ENCODE results near the gene CTNNBL1. TPM values are rescaled to one million over a fixed set of nuclear protein-coding genes. Genes with fewer than 3 reads are reported as not detected.

CTNNBL1 gene
- total and polyA plus RNA-seq, 2 donors (not counting 3 experiments of a cell fraction or from before 2014, with no cell fraction given), result 20.8 to 60.2 TPM

- Histone ChIP-seq H3K4me3 (replicated peaks in 1 of 3; ENCODE audit: insufficient read depth in 1 of 3, low read depth in 1 of 3, low read length in 3 of 3) (no peak overlapping the region), H3K9me3 (replicated peaks; ENCODE audit: control insufficient read depth, insufficient read depth, low read length) (no peaks in the 10 kb centered on the region), H3K27ac (ENCODE audit: insufficient read depth, low read depth, low read length) (no peak overlapping the region), H4K20me1 (replicated peaks; ENCODE audit: control insufficient read depth, extremely low read depth, insufficient read depth, low read length) (no peaks in the 10 kb centered on the region), H3K9me1 (replicated peaks; ENCODE audit: control insufficient read depth, extremely low read depth, insufficient read depth, low read length) (no peaks in the 10 kb centered on the region), H3K27me3 (ENCODE audit: control insufficient read depth in 2 of 2, insufficient read depth in 2 of 2, low read length in 2 of 2) (peaks cover 31 to 41% of the 10 kb centered on the region in 2 experiments), H3K4me1 (ENCODE audit: control insufficient read depth, extremely low read depth, insufficient read depth, low read length) (no peaks in the 10 kb centered on the region), H3K79me2 (ENCODE audit: control insufficient read depth, insufficient read depth, low read length) (no peaks in the 10 kb centered on the region), H3K4me2 (ENCODE audit: insufficient read depth, low read length) (no peak overlapping the region), H2AFZ (ENCODE audit: low read depth, low read length) (no peak overlapping the region), H3K9ac (replicated peaks; ENCODE audit: extremely low read depth, insufficient read depth, low read length) (no peak overlapping the region), H3K36me3 (ENCODE audit: control insufficient read depth in 2 of 2, extremely low read depth in 1 of 2, insufficient read depth in 2 of 2, low read length in 2 of 2) (no peaks in the 10 kb centered on the region)
- dilution Hi-C loops (cut with MboI; ENCODE audit: extremely low pct_ligation_motif_present, low sequenced_read_pairs), result no loop called here
- FAIRE-seq (no peak), DNase-seq (ENCODE audit: low read depth, low spot score) (peak; percentile 37)
- CTCF ChIA-PET, result interaction anchor here (1.1 to 2.6 kb wide), 2 partner anchors 85 to 314 kb away, joined by 3 to 7 read pairs; no protein-coding TSS in a partner anchor
- TF ChIP-seq MYC (IDR thresholded peaks at IDR 0.05; ENCODE audit: low read depth, low read length) (no peak), POLR2AphosphoS5 (IDR thresholded peaks at IDR 0.05; ENCODE audit: insufficient read depth, low read depth, low read length) (no peak), GATA2 (IDR thresholded peaks at IDR 0.05; ENCODE audit: insufficient read depth, insufficient read length, low read depth, low read length) (no peak), POLR2A (IDR thresholded peaks at IDR 0.05; ENCODE audit: low read depth, low read length) (no peak), EZH2 (IDR thresholded peaks at IDR 0.05; ENCODE audit: borderline replicate concordance, low read depth, low read length, severe bottlenecking) (no peak), FOS (IDR thresholded peaks at IDR 0.05; ENCODE audit: borderline replicate concordance, insufficient read depth, low read length) (no peak), JUN (IDR thresholded peaks at IDR 0.05; ENCODE audit: borderline replicate concordance, insufficient read depth, insufficient read length, low read depth) (no peak)
- TF ChIP-seq, protein P1, sequence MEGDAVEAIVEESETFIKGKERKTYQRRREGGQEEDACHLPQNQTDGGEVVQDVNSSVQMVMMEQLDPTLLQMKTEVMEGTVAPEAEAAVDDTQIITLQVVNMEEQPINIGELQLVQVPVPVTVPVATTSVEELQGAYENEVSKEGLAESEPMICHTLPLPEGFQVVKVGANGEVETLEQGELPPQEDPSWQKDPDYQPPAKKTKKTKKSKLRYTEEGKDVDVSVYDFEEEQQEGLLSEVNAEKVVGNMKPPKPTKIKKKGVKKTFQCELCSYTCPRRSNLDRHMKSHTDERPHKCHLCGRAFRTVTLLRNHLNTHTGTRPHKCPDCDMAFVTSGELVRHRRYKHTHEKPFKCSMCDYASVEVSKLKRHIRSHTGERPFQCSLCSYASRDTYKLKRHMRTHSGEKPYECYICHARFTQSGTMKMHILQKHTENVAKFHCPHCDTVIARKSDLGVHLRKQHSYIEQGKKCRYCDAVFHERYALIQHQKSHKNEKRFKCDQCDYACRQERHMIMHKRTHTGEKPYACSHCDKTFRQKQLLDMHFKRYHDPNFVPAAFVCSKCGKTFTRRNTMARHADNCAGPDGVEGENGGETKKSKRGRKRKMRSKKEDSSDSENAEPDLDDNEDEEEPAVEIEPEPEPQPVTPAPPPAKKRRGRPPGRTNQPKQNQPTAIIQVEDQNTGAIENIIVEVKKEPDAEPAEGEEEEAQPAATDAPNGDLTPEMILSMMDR (IDR thresholded peaks at IDR 0.05; ENCODE audit: extremely low read depth in 1 of 2, insufficient read depth in 1 of 2, low read depth in 1 of 2, low read length in 2 of 2), result no peak
- TF ChIP-seq, protein P2, sequence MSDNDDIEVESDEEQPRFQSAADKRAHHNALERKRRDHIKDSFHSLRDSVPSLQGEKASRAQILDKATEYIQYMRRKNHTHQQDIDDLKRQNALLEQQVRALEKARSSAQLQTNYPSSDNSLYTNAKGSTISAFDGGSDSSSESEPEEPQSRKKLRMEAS (IDR thresholded peaks at IDR 0.05; ENCODE audit: insufficient read depth, insufficient read length), result no peak
- intact Hi-C loops (cut with micrococcal nuclease), result no loop called here
- POLR2A ChIA-PET, result no interaction called here
- no TSS peak for BruUV-seq (replicated peaks)
Observed at GRCh38 chr20:37907677-37908401, 214.0 kb downstream of the CTNNBL1 start.
